GM18517 (cell line): Measurements from ENCODE around the gene SPA17.
A peak's percentile ranks its signal among the peaks of the same experiment; 100 is the strongest.

ENCODE experiments used
- ATAC-seq: cut with Tn5 transposase; IDR thresholded peaks from one replicate; pipeline ENCODE4 v1.9.1; 2021; ENCODE audit warnings: mild to moderate bottlenecking, moderate library complexity; ENCODE audit not compliant: unreplicated experiment

The SPA17 gene

GRCh38 chr11:124661553-124661952 lies 12.2 kb upstream of the SPA17 start:
- ATAC-seq: no peak

- ATAC-seq: no peak
Measured at GRCh38 chr11:124662106-124662505, 11.6 kb upstream of the SPA17 start.

- ATAC-seq: no peak
Measured at GRCh38 chr11:124663861-124664260, 9.8 kb upstream of the SPA17 start.

GRCh38 chr11:124667601-124668000 lies 6.1 kb upstream of the SPA17 start:
- no peak for ATAC-seq

- peak; percentile 47 for ATAC-seq
Measured at GRCh38 chr11:124669193-124669592, 4.5 kb upstream of the SPA17 start.

- ATAC-seq: no peak
Measured at GRCh38 chr11:124670732-124671131, 3.0 kb upstream of the SPA17 start.

GRCh38 chr11:124672536-124673215 lies 1.0 kb upstream of the SPA17 start:
- no peak for ATAC-seq

- ATAC-seq: no peak
Measured at GRCh38 chr11:124674168-124674517, 439 bp downstream of the SPA17 start.

GRCh38 chr11:124674571-124674970 lies 867 bp downstream of the SPA17 start:
- no peak for ATAC-seq

- ATAC-seq: no peak
Measured at GRCh38 chr11:124676386-124676785, 2.7 kb downstream of the SPA17 start.

GRCh38 chr11:124678416-124678815 lies 4.7 kb downstream of the SPA17 start:
- ATAC-seq: no peak

GRCh38 chr11:124681421-124681820 lies 7.7 kb downstream of the SPA17 start:
- no peak for ATAC-seq

GRCh38 chr11:124682443-124682842 lies 8.7 kb downstream of the SPA17 start:
- ATAC-seq: no peak

GRCh38 chr11:124693142-124693541 lies 19.4 kb downstream of the SPA17 start:
- ATAC-seq: no peak

- ATAC-seq: no peak
Measured at GRCh38 chr11:124699547-124699946, 25.8 kb downstream of the SPA17 start.

- no peak for ATAC-seq
Measured at GRCh38 chr11:124700028-124700427, 26.3 kb downstream of the SPA17 start.

GRCh38 chr11:124707829-124708228 lies 34.1 kb downstream of the SPA17 start:
- no peak for ATAC-seq

GRCh38 chr11:124712392-124712791 lies 38.7 kb downstream of the SPA17 start:
- ATAC-seq: no peak

- ATAC-seq: no peak
Measured at GRCh38 chr11:124716591-124716990, 42.9 kb downstream of the SPA17 start.

- no peak for ATAC-seq
Measured at GRCh38 chr11:124717421-124717785, 43.7 kb downstream of the SPA17 start.

GRCh38 chr11:124717786-124718651 lies 44.3 kb downstream of the SPA17 start:
- no peak for ATAC-seq

GRCh38 chr11:124718801-124719200 lies 45.1 kb downstream of the SPA17 start:
- no peak for ATAC-seq
